ENCODE measurements around the gene CCDC141. TPM values are rescaled to one million over a fixed set of nuclear protein-coding genes. Genes with fewer than 3 reads are reported as not detected.

CCDC141 gene
- total and polyA plus RNA-seq, 8 donors, result 0.66 to 11.3 (median 5.4) TPM

GRCh38 chr2:178871536-178871935, 178.4 kb downstream of the CCDC141 start:
- DNase-seq, result no peak
- no peak for ATAC-seq
- intact Hi-C loops (cut with DNase I), result no loop called here
- no peak for FAIRE-seq
- no peaks in the 10 kb centered on the region for H3K9me3 ChIP-seq
- H3K27ac ChIP-seq, result no peak overlapping the region
- H3K27me3 ChIP-seq, result no peaks in the 10 kb centered on the region
- H3K4me3 ChIP-seq, result no peak overlapping the region
- no peaks in the 10 kb centered on the region for H3K36me3 ChIP-seq
- 91 to 97% methylated on average over 1 of the region's 1 CpG for WGBS, 2 donors
- no peak for TF ChIP-seq CTCF (IDR thresholded peaks at IDR 0.05)
- no peaks in the 10 kb centered on the region for H3K4me1 ChIP-seq

- FAIRE-seq, result no peak
- Histone ChIP-seq H3K9me3 (no peaks in the 10 kb centered on the region), H3K36me3 (no peaks in the 10 kb centered on the region), H3K4me3 (no peak overlapping the region), H3K27me3 (no peaks in the 10 kb centered on the region), H3K27ac (no peak overlapping the region), H3K4me1 (no peaks in the 10 kb centered on the region)
- peak in 1 of 6 donors; percentile 31 for DNase-seq
- peak in 1 of 4 donors; percentile 26 for ATAC-seq
- no peak for TF ChIP-seq CTCF (IDR thresholded peaks at IDR 0.05)
- intact Hi-C loops (cut with DNase I), result no loop called here
- 65 to 83% methylated on average over 3 of the region's 3 CpGs for WGBS, 2 donors
Observed at GRCh38 chr2:178870703-178871102, 179.2 kb downstream of the CCDC141 start.

- no peak for TF ChIP-seq CTCF (IDR thresholded peaks at IDR 0.05)
- peaks cover 4 to 8% (median 8%) of the 10 kb centered on the region in 3 donors for H3K4me1 ChIP-seq
- H3K9me3 ChIP-seq, result no peaks in the 10 kb centered on the region
- DNase-seq (no peak), FAIRE-seq (no peak), ATAC-seq (no peak)
- no peak overlapping the region for H3K27ac ChIP-seq
- H3K4me3 ChIP-seq, result no peak overlapping the region
- intact Hi-C loops (cut with DNase I), result no loop called here
- no peaks in the 10 kb centered on the region for H3K27me3 ChIP-seq
- H3K36me3 ChIP-seq, result no peaks in the 10 kb centered on the region
- 88 to 90% methylated on average over 2 of the region's 2 CpGs for WGBS, 2 donors
Observed at GRCh38 chr2:178865999-178866398, 183.9 kb downstream of the CCDC141 start.

- H3K4me3 ChIP-seq, result no peak overlapping the region
- WGBS, 2 donors, result 26 to 39% methylated on average over 7 of the region's 7 CpGs
- intact Hi-C loops (cut with DNase I), result no loop called here
- H3K27me3 ChIP-seq, result no peaks in the 10 kb centered on the region
- peak in 3 of 6 donors; percentile 34 to 39 (median 34) for DNase-seq
- no peak for TF ChIP-seq CTCF (IDR thresholded peaks at IDR 0.05)
- peak; percentile 40 to 68 (median 52) for ATAC-seq
- FAIRE-seq, result no peak
- no peaks in the 10 kb centered on the region for H3K36me3 ChIP-seq
- H3K4me1 ChIP-seq, result peaks cover 4 to 8% (median 8%) of the 10 kb centered on the region in 3 donors
- H3K9me3 ChIP-seq, result no peaks in the 10 kb centered on the region
- H3K27ac ChIP-seq, result no peak overlapping the region
Observed at GRCh38 chr2:178865146-178865936, 184.6 kb downstream of the CCDC141 start.
